Activated CD8-positive, alpha-beta T cell treated with anti-CD3 and anti-CD28 coated beads for 36 hours (primary cell): Measurements from ENCODE around the gene SOX5. TPM values are rescaled to one million over a fixed set of nuclear protein-coding genes. Genes with fewer than 3 reads are reported as not detected.

Source experiments
- ATAC-seq: fragments of 200-7000 bp; cut with Tn5 transposase; one replicate; pipeline ENCODE4 v1.10.0; 2021; ENCODE audit warnings: mild to moderate bottlenecking, moderate library complexity
- CTCF ChIA-PET: fragments of 350-600 bp; sonication (Branson Sonifier 250); formaldehyde crosslinking; loops from one replicate; lab custom pipeline; 2021; ENCODE audit warnings: antibody characterized with exemption; lab: Charles Lee
- POLR2A ChIA-PET: fragments of 350-600 bp; sonication (Branson Sonifier 250); formaldehyde crosslinking; loops from one replicate; lab custom pipeline; 2021; ENCODE audit warnings: antibody characterized with exemption; lab: Charles Lee
- DNase-seq: peaks from one replicate; pipeline ENCODE4 v3.0.0-alpha.2; 2020
- H3K27ac Mint-ChIP-seq: one replicate; pipeline ENCODE4 v1.8.0; 2021; ENCODE audit warnings: mild to moderate bottlenecking, mixed read lengths
- H3K27me3 Mint-ChIP-seq: one replicate; pipeline ENCODE4 v1.8.0; 2021; ENCODE audit warnings: mixed read lengths
- H3K36me3 Mint-ChIP-seq: one replicate; pipeline ENCODE4 v1.8.0; 2021; ENCODE audit warnings: low read depth, mixed read lengths
- H3K4me1 Mint-ChIP-seq: one replicate; pipeline ENCODE4 v1.8.0; 2021; ENCODE audit warnings: low read depth, mixed read lengths
- H3K4me3 Mint-ChIP-seq: one replicate; pipeline ENCODE4 v1.8.0; 2021; ENCODE audit warnings: mild to moderate bottlenecking, moderate library complexity, mixed read lengths
- H3K9me3 Mint-ChIP-seq: one replicate; pipeline ENCODE4 v1.8.0; 2021; ENCODE audit warnings: mixed read lengths
- intact Hi-C: fragments of 100-400 bp; cut with micrococcal nuclease; formaldehyde crosslinking; loops from one replicate; pipeline ENCODE4 v1.10.0; 2022
- total RNA-seq, 2 experiments: library from RNA; stranded (reverse); gene quantifications; one replicate each; pipeline ENCODE4 v1.2.3, GENCODE V29; 2021
- TF ChIP-seq, protein P1 (sequence below): fragments of 200-600 bp; IDR thresholded peaks from one replicate; pipeline ENCODE4 v1.8.0; 2022; ENCODE audit warnings: antibody characterized with exemption, mild to moderate bottlenecking

Gene SOX5
- total RNA-seq, 2 experiments from 2014 or later: not detected

DNA sequence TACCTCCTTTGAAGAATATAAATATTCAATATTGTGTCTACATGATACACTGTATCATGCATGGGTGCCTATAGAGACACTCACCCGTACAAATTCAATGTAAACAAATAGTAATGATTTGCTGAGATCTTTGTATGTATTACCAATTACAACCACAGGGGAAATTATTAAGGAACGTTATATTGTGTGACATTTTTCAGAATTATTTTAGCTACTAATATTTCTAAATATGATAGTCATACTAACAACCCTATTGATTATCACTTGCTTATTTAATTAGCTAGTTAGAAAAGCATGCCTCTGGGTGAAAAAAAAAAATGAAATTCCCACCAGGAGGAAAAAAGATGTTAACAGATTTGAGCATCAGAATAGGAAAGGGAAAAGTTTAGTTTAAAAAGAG lies 2.1 kb downstream of the SOX5 start:
- H3K4me3 Mint-ChIP-seq: no peak overlapping the region
- ATAC-seq (no peak), DNase-seq (no peak)
- CTCF ChIA-PET: no interaction called here
- intact Hi-C loops: no loop called here
- no peaks in the 10 kb centered on the region for H3K36me3 Mint-ChIP-seq
- H3K27me3 Mint-ChIP-seq: no peaks in the 10 kb centered on the region
- POLR2A ChIA-PET: no interaction called here
- H3K4me1 Mint-ChIP-seq: no peaks in the 10 kb centered on the region
- TF ChIP-seq, protein P1, sequence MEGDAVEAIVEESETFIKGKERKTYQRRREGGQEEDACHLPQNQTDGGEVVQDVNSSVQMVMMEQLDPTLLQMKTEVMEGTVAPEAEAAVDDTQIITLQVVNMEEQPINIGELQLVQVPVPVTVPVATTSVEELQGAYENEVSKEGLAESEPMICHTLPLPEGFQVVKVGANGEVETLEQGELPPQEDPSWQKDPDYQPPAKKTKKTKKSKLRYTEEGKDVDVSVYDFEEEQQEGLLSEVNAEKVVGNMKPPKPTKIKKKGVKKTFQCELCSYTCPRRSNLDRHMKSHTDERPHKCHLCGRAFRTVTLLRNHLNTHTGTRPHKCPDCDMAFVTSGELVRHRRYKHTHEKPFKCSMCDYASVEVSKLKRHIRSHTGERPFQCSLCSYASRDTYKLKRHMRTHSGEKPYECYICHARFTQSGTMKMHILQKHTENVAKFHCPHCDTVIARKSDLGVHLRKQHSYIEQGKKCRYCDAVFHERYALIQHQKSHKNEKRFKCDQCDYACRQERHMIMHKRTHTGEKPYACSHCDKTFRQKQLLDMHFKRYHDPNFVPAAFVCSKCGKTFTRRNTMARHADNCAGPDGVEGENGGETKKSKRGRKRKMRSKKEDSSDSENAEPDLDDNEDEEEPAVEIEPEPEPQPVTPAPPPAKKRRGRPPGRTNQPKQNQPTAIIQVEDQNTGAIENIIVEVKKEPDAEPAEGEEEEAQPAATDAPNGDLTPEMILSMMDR: no peak
- H3K27ac Mint-ChIP-seq: no peak overlapping the region
- no peaks in the 10 kb centered on the region for H3K9me3 Mint-ChIP-seq

DNA sequence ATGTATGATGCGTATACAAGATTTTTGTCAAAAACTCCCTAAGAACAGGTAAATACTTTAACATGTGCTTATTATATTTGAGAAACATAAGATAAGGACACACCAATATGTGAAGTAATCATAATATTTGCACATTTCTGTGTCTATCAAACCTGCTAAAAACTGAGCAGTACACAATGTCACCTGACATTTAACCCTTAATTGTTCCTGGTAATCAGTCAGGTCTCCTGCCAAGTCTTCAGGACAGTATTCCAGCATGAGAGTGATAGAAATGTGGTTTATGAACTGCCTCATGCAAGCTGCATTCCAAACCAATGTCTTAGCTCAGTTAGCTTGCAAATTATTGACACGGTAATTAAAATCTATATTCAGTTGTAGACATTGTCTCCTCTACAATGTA lies 4.2 kb downstream of the SOX5 start:
- Mint-ChIP-seq H3K36me3 (no peaks in the 10 kb centered on the region), H3K27ac (no peak overlapping the region), H3K9me3 (no peaks in the 10 kb centered on the region), H3K27me3 (no peaks in the 10 kb centered on the region), H3K4me3 (no peak overlapping the region), H3K4me1 (no peaks in the 10 kb centered on the region)
- TF ChIP-seq, protein P1: no peak
- ChIA-PET POLR2A (no interaction called here), CTCF (no interaction called here)
- intact Hi-C loops: no loop called here
- DNase-seq (no peak), ATAC-seq (no peak)

DNA sequence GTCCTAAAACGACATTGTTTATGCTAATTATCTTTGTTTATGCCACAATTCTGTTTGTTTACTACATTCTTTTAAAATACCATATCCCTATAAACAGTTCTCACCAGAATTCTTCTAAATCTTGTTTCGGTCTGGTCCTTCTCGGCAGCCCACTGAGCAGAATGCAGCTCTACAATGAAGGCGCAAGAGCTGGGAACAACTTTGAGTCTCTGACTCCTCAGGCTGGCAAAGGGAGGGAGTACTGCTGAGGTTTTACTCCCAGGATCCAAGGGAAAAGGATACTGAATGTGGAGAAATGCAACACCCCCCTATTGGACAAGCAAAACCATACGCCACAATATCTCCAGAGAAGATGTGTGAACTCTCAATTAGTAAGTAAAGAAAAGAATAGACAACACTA lies 5.4 kb downstream of the SOX5 start:
- no peaks in the 10 kb centered on the region for H3K27me3 Mint-ChIP-seq
- CTCF ChIA-PET: no interaction called here
- H3K27ac Mint-ChIP-seq: no peak overlapping the region
- no peak overlapping the region for H3K4me3 Mint-ChIP-seq
- ATAC-seq: no peak
- no peaks in the 10 kb centered on the region for H3K36me3 Mint-ChIP-seq
- intact Hi-C loops: no loop called here
- H3K4me1 Mint-ChIP-seq: no peaks in the 10 kb centered on the region
- H3K9me3 Mint-ChIP-seq: no peaks in the 10 kb centered on the region
- POLR2A ChIA-PET: no interaction called here
- no peak for DNase-seq
- TF ChIP-seq, protein P1: no peak

DNA sequence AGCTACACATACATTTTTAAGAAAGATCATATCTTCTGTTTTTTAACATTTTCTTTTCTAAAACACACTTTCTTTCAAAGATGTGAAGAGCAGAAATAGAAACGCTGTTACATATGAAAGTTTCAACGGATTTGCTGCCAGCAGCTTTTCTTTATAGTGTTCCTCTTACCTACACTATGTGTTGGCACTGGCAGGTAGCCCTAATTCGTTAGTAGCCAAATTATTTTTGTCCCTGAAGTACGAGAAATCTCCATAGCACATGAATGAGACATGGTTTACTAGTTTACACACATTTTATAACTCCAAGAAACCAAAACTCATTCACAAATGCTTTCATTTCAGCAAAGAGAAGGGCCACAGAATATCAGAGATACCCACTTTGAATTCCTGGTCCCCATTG lies 6.6 kb downstream of the SOX5 start:
- TF ChIP-seq, protein P1: no peak
- DNase-seq (no peak), ATAC-seq (no peak)
- H3K36me3 Mint-ChIP-seq: no peaks in the 10 kb centered on the region
- no peaks in the 10 kb centered on the region for H3K9me3 Mint-ChIP-seq
- no peak overlapping the region for H3K4me3 Mint-ChIP-seq
- H3K27ac Mint-ChIP-seq: no peak overlapping the region
- H3K4me1 Mint-ChIP-seq: no peaks in the 10 kb centered on the region
- POLR2A ChIA-PET: no interaction called here
- CTCF ChIA-PET: no interaction called here
- H3K27me3 Mint-ChIP-seq: no peaks in the 10 kb centered on the region
- intact Hi-C loops: no loop called here

DNA sequence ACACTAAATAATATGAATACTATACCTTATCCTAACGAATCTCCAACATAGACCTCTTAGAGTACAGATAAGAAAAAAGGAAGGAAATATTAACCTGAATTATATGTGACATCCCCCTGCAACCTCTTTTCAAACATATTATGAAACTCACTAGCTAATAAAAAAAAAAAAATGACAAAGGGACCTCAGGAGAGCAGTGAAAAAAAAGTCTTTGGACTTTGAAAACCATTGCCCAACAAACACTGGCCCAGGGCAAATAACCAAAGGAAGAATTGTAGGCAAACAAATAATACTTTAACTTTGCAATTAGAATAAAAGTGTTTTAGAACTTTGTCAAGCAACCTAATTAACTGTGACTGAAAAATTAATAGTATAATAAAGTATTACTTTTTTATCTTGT lies 7.7 kb downstream of the SOX5 start:
- TF ChIP-seq, protein P1: no peak
- H3K27ac Mint-ChIP-seq: no peak overlapping the region
- no peaks in the 10 kb centered on the region for H3K9me3 Mint-ChIP-seq
- no peaks in the 10 kb centered on the region for H3K27me3 Mint-ChIP-seq
- no peaks in the 10 kb centered on the region for H3K4me1 Mint-ChIP-seq
- intact Hi-C loops: no loop called here
- ChIA-PET CTCF (no interaction called here), POLR2A (no interaction called here)
- no peak overlapping the region for H3K4me3 Mint-ChIP-seq
- no peaks in the 10 kb centered on the region for H3K36me3 Mint-ChIP-seq
- no peak for ATAC-seq
- DNase-seq: no peak
